Progenitor cell of endocrine pancreas (in vitro differentiated cells): ENCODE results near the gene PDE6D. TPM values are rescaled to one million over a fixed set of nuclear protein-coding genes. Genes with fewer than 3 reads are reported as not detected.

ENCODE experiments used
- DNase-seq: peaks from one replicate; pipeline ENCODE4 v3.0.0; 2021; ENCODE audit warnings: low spot score; ENCODE audit not compliant: unreplicated experiment
- H3K27ac Mint-ChIP-seq: 2 replicates; pipeline ENCODE4 v1.8.0; 2021; ENCODE audit warnings: mild to moderate bottlenecking, moderate library complexity, mixed read lengths
- H3K27me3 Mint-ChIP-seq: 2 replicates; pipeline ENCODE4 v1.8.0; 2021; ENCODE audit warnings: mixed read lengths
- H3K36me3 Mint-ChIP-seq: 2 replicates; pipeline ENCODE4 v1.8.0; 2022; ENCODE audit warnings: mixed read lengths; ENCODE audit not compliant: insufficient read depth
- H3K4me1 Mint-ChIP-seq: 2 replicates; pipeline ENCODE4 v1.8.0; 2021; ENCODE audit warnings: low read depth, mixed read lengths
- H3K4me3 Mint-ChIP-seq: 2 replicates; pipeline ENCODE4 v1.8.0; 2021; ENCODE audit warnings: low read depth, mild to moderate bottlenecking, moderate library complexity, mixed read lengths
- H3K9me3 Mint-ChIP-seq: 2 replicates; pipeline ENCODE4 v1.8.0; 2021; ENCODE audit warnings: low read depth, mixed read lengths
- total RNA-seq: library from RNA; stranded (reverse); gene quantifications from 2 replicates; pipeline ENCODE4 v1.2.1, GENCODE V29; 2021
- TF ChIP-seq, protein P1 (sequence below): fragments of 200-600 bp; sonication (generic); IDR thresholded peaks from one replicate; pipeline ENCODE4 v1.5.0; 2021; ENCODE audit warnings: antibody characterized with exemption, mild to moderate bottlenecking; ENCODE audit not compliant: unreplicated experiment

The PDE6D gene
- total RNA-seq, 1 donor from 2014 or later: 21.9 TPM

DNA sequence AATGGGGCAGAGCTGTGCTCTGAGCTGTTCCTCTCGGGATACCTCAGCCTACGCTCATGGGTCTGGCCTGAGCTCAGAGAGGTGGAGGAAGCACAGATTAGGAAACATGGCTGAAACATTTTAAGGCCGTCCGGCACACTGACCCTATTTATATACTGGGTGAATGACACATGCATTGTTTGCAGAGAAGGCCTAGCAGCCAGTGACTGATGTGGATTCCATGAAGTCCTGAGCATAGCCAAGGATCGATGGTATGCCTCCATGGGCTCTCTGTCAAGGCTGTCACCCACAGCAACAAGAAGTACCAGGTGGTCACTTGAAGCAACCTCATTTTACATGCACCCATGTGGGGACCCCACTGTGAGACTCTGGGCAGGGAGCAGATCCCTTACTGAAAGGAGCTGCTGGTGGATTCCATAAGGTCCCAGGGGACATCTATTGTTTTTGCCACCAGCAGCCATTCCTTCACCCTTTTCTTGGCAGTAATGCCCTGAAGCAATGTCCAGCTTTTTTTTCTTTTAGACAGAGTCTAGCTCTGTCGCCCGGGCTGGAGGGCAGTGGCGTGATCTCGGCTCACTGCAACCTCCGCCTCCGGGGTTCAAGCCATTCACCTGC is 64.3 kb downstream of the PDE6D start:
- Mint-ChIP-seq H3K27ac (no peak overlapping the region), H3K27me3 (no peaks in the 10 kb centered on the region), H3K4me1 (peaks cover 13% of the 10 kb centered on the region), H3K36me3 (peaks cover 11% of the 10 kb centered on the region), H3K9me3 (no peaks in the 10 kb centered on the region), H3K4me3 (no peak overlapping the region)
- TF ChIP-seq, protein P1, sequence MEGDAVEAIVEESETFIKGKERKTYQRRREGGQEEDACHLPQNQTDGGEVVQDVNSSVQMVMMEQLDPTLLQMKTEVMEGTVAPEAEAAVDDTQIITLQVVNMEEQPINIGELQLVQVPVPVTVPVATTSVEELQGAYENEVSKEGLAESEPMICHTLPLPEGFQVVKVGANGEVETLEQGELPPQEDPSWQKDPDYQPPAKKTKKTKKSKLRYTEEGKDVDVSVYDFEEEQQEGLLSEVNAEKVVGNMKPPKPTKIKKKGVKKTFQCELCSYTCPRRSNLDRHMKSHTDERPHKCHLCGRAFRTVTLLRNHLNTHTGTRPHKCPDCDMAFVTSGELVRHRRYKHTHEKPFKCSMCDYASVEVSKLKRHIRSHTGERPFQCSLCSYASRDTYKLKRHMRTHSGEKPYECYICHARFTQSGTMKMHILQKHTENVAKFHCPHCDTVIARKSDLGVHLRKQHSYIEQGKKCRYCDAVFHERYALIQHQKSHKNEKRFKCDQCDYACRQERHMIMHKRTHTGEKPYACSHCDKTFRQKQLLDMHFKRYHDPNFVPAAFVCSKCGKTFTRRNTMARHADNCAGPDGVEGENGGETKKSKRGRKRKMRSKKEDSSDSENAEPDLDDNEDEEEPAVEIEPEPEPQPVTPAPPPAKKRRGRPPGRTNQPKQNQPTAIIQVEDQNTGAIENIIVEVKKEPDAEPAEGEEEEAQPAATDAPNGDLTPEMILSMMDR: no peak
- no peak for DNase-seq

- H3K27me3 Mint-ChIP-seq: no peaks in the 10 kb centered on the region
- no peak for DNase-seq
- TF ChIP-seq, protein P1: no peak
- no peaks in the 10 kb centered on the region for H3K9me3 Mint-ChIP-seq
- no peak overlapping the region for H3K27ac Mint-ChIP-seq
- peaks cover 17% of the 10 kb centered on the region for H3K4me1 Mint-ChIP-seq
- peaks cover 15% of the 10 kb centered on the region for H3K36me3 Mint-ChIP-seq
- H3K4me3 Mint-ChIP-seq: no peak overlapping the region
These were observed 65.0 kb downstream of the PDE6D start for GRCh38 chr2:231715988-231716616.

DNA sequence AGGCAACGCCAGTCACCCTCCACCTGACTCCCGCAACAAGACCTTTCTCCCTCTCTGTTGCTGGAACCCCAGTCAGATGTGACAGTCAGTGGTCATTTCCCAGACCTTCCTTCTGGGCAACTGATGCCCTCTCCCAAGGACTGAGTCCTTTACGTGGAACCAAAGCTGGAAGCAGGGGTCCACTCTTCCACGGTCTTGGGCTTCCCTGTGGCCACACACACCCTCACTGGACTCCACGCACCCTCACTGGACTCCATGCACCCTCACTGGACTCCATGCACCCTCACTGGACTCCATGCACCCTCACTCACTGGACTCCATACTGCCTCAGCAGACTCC is 65.6 kb downstream of the PDE6D start:
- no peak for DNase-seq
- peaks cover 17% of the 10 kb centered on the region for H3K4me1 Mint-ChIP-seq
- H3K36me3 Mint-ChIP-seq: peaks cover 16% of the 10 kb centered on the region
- no peaks in the 10 kb centered on the region for H3K9me3 Mint-ChIP-seq
- H3K27me3 Mint-ChIP-seq: no peaks in the 10 kb centered on the region
- TF ChIP-seq, protein P1: no peak
- H3K4me3 Mint-ChIP-seq: no peak overlapping the region
- H3K27ac Mint-ChIP-seq: no peak overlapping the region

- Mint-ChIP-seq H3K9me3 (no peaks in the 10 kb centered on the region), H3K4me1 (peaks cover 17% of the 10 kb centered on the region), H3K27me3 (no peaks in the 10 kb centered on the region), H3K4me3 (no peak overlapping the region), H3K36me3 (peaks cover 16% of the 10 kb centered on the region), H3K27ac (peak overlapping the region; percentile 92)
- DNase-seq: peak; percentile 81
- TF ChIP-seq, protein P1: peak; percentile 87
These were observed 66.2 kb downstream of the PDE6D start for GRCh38 chr2:231714639-231715498.
